H9 (cell line): Measurements from ENCODE around the gene ABCB1. TPM values are rescaled to one million over a fixed set of nuclear protein-coding genes. Genes with fewer than 3 reads are reported as not detected.

Source experiments
- DNase-seq: peaks from one replicate; pipeline ENCODE4 v3.0.0-alpha.2; 2017
- H2AFZ ChIP-seq: one replicate; pipeline ENCODE4 v1.6.1; 2013; ENCODE audit warnings: mild to moderate bottlenecking, low read length, control low read depth, moderate library complexity
- H2AK5ac ChIP-seq: 2 replicates; pipeline ENCODE4 v1.6.1; 2013; ENCODE audit warnings: low read length, control low read depth, mixed read lengths; ENCODE audit not compliant: insufficient read length
- H2BK120ac ChIP-seq: one replicate; pipeline ENCODE4 v1.6.1; 2013; ENCODE audit warnings: low read depth, mild to moderate bottlenecking, low read length, control low read depth, inconsistent platforms; ENCODE audit not compliant: poor library complexity, severe bottlenecking
- H2BK12ac ChIP-seq: 2 replicates; pipeline ENCODE4 v1.6.1; 2013; ENCODE audit warnings: low read length, control low read depth, mixed read lengths, low read depth; ENCODE audit not compliant: insufficient read length
- H2BK15ac ChIP-seq: 2 replicates; pipeline ENCODE4 v1.6.1; 2013; ENCODE audit warnings: low read depth, low read length, control low read depth
- H2BK20ac ChIP-seq: one replicate; pipeline ENCODE4 v1.6.1; 2013; ENCODE audit warnings: low read depth, mild to moderate bottlenecking, low read length, control low read depth, inconsistent platforms; ENCODE audit not compliant: poor library complexity, severe bottlenecking
- H2BK5ac ChIP-seq: 2 replicates; pipeline ENCODE4 v1.6.1; 2013; ENCODE audit warnings: low read length, control low read depth, mixed read lengths; ENCODE audit not compliant: insufficient read length
- H3K14ac ChIP-seq: 2 replicates; pipeline ENCODE4 v1.6.1; 2013; ENCODE audit warnings: low read length, control low read depth; ENCODE audit not compliant: insufficient read depth
- H3K18ac ChIP-seq: 2 replicates; pipeline ENCODE4 v1.6.1; 2013; ENCODE audit warnings: low read depth, mild to moderate bottlenecking, mixed read lengths, low read length, control low read depth; ENCODE audit not compliant: insufficient read length
- H3K23ac ChIP-seq: 2 replicates; pipeline ENCODE4 v1.6.1; 2013; ENCODE audit warnings: low read length, control low read depth, mixed read lengths, low read depth; ENCODE audit not compliant: insufficient read length
- H3K23me2 ChIP-seq: 2 replicates; pipeline ENCODE4 v1.6.1; 2013; ENCODE audit warnings: low read depth, mild to moderate bottlenecking, mixed read lengths, low read length, control low read depth; ENCODE audit not compliant: insufficient read length, poor library complexity, severe bottlenecking
- H3K27ac ChIP-seq: 2 replicates; pipeline ENCODE4 v1.5.1; 2013; ENCODE audit warnings: low read length, control low read depth, mixed read lengths, low read depth; ENCODE audit not compliant: insufficient read length
- H3K27me3 ChIP-seq: 2 replicates; pipeline ENCODE4 v1.6.1; 2013; ENCODE audit warnings: low read length, control low read depth, inconsistent platforms; ENCODE audit not compliant: insufficient read depth
- H3K4ac ChIP-seq: 2 replicates; pipeline ENCODE4 v1.6.1; 2013; ENCODE audit warnings: low read depth, mild to moderate bottlenecking, control low read depth, inconsistent platforms, low read length, moderate library complexity
- H3K4me1 ChIP-seq: 2 replicates; pipeline ENCODE4 v1.6.1; 2013; ENCODE audit warnings: low read length, control low read depth, inconsistent platforms; ENCODE audit not compliant: insufficient read depth
- H3K4me2 ChIP-seq: 2 replicates; pipeline ENCODE4 v1.6.1; 2013; ENCODE audit warnings: low read length, control low read depth, mixed read lengths; ENCODE audit not compliant: insufficient read length, insufficient read depth
- H3K56ac ChIP-seq: 2 replicates; pipeline ENCODE4 v1.6.1; 2013; ENCODE audit warnings: low read depth, mild to moderate bottlenecking, mixed read lengths, low read length, control low read depth; ENCODE audit not compliant: insufficient read length
- H3K79me1 ChIP-seq: 2 replicates; pipeline ENCODE4 v1.6.1; 2013; ENCODE audit warnings: low read depth, mild to moderate bottlenecking, moderate library complexity, low read length, control low read depth, inconsistent platforms; ENCODE audit not compliant: insufficient read depth, poor library complexity, severe bottlenecking
- H3K79me2 ChIP-seq: 2 replicates; pipeline ENCODE4 v1.6.1; 2013; ENCODE audit warnings: low read length, control low read depth, inconsistent platforms; ENCODE audit not compliant: insufficient read depth
- H3K9ac ChIP-seq: 2 replicates; pipeline ENCODE4 v1.6.1; 2013; ENCODE audit warnings: low read length, control low read depth, mixed read lengths; ENCODE audit not compliant: insufficient read length; ENCODE audit errors: extremely low read depth
- H3K9me3 ChIP-seq: one replicate; pipeline ENCODE4 v1.6.1; 2013; ENCODE audit warnings: low read depth, low read length, inconsistent platforms; ENCODE audit not compliant: control insufficient read depth
- H3T11ph ChIP-seq: one replicate; pipeline ENCODE4 v1.6.1; 2013; ENCODE audit warnings: mild to moderate bottlenecking, low read length, control low read depth, inconsistent platforms
- H4K20me1 ChIP-seq: one replicate; pipeline ENCODE4 v1.6.1; 2013; ENCODE audit not compliant: control insufficient read depth, insufficient read length, insufficient read depth
- H4K5ac ChIP-seq: 2 replicates; pipeline ENCODE4 v1.6.1; 2013; ENCODE audit warnings: low read depth, mild to moderate bottlenecking, mixed read lengths, low read length, control low read depth; ENCODE audit not compliant: insufficient read length
- H4K8ac ChIP-seq: replicated peaks from 2 replicates; pipeline ENCODE4 v1.6.1; 2013; ENCODE audit warnings: low read length, control low read depth, mixed read lengths, low read depth; ENCODE audit not compliant: insufficient read length
- H4K91ac ChIP-seq: 2 replicates; pipeline ENCODE4 v1.6.1; 2013; ENCODE audit warnings: low read depth, mild to moderate bottlenecking, moderate library complexity, mixed read lengths, low read length, control low read depth; ENCODE audit not compliant: insufficient read length
- H3K27ac Mint-ChIP-seq, 3 experiments: 2 replicates in 2 of 3; 3 replicates in 1 of 3; pipeline ENCODE4 v1.8.0; 2020 to 2021; ENCODE audit warnings: mixed read lengths in 3 of 3, mild to moderate bottlenecking in 1 of 3, moderate library complexity in 1 of 3
- H3K27me3 Mint-ChIP-seq: 2 replicates; pipeline ENCODE4 v1.8.0; 2021; ENCODE audit warnings: low read depth, mild to moderate bottlenecking, moderate library complexity, mixed read lengths
- H3K36me3 Mint-ChIP-seq, 3 experiments: 2 replicates in 2 of 3; 3 replicates in 1 of 3; pipeline ENCODE4 v1.8.0; 2020 to 2021; ENCODE audit warnings: low read depth in 3 of 3, mixed read lengths in 3 of 3; ENCODE audit not compliant: insufficient read depth in 1 of 3
- H3K4me1 Mint-ChIP-seq, 2 experiments: 2 replicates each; pipeline ENCODE4 v1.8.0; 2020; ENCODE audit warnings: mixed read lengths in 2 of 2
- H3K4me3 Mint-ChIP-seq, 2 experiments: 2 replicates in 1 of 2; 3 replicates in 1 of 2; pipeline ENCODE4 v1.8.0; 2020 to 2021; ENCODE audit warnings: mild to moderate bottlenecking in 2 of 2, mixed read lengths in 2 of 2, moderate library complexity in 1 of 2
- H3K9me3 Mint-ChIP-seq, 2 experiments: 2 replicates in 1 of 2; 3 replicates in 1 of 2; pipeline ENCODE4 v1.8.0; 2020; ENCODE audit warnings: mild to moderate bottlenecking in 2 of 2, mixed read lengths in 2 of 2, moderate library complexity in 1 of 2
- WGBS: extraction: QIAGEN DNeasy Blood & Tissue Kit; methylation state at CpG from one replicate; pipeline ENCODE4 v1.1.7; 2013; ENCODE audit warnings: missing lambda C conversion rate, low lambda C conversion rate, mixed read lengths; ENCODE audit not compliant: insufficient read length; ENCODE audit errors: extremely low coverage; 5-methylcytosine and 5-hydroxymethylcytosine counted together
- total RNA-seq: library from RNA; stranded (reverse); gene quantifications from 2 replicates; pipeline ENCODE4 v1.2.1, GENCODE V29; 2021
- TF ChIP-seq, protein P1 (sequence below): fragments of 200-600 bp; sonication (generic); conservative IDR thresholded peaks from 3 replicates; pipeline ENCODE4 v1.8.0; 2021; ENCODE audit warnings: antibody characterized with exemption, mild to moderate bottlenecking

Gene ABCB1
- total RNA-seq, 1 experiment from 2014 or later = 0.33 TPM

DNA sequence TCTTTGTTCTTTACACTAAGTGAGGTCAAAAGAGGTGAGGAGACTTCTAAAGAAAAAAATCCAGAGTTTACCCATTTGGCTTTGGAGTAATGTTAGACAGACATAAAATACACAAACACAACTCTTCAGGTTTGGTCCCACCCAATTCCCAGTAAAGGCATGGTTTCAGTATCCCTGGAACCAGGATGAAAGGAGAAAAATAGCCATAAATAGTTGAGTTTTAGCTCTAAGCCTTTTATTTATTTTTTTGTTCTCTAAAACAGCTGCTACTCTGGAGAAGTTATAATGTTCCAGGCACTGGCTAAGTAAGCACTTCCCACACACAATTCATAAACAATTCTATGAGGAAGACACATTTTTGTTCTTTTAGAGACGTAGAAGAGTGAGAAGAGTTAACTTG, 4.0 kb downstream of the ABCB1 start:
- Histone ChIP-seq H3K27me3 (peaks cover 13% of the 10 kb centered on the region; the same call in 1 of the 2 replicates), H2AK5ac (no peak overlapping the region), H3K9me3 (no peaks in the 10 kb centered on the region), H3K23me2 (peaks cover 10% of the 10 kb centered on the region), H3T11ph (no peak overlapping the region), H3K18ac (no peak overlapping the region), H3K79me1 (no peaks in the 10 kb centered on the region), H2BK5ac (no peak overlapping the region), H2BK15ac (no peak overlapping the region), H2AFZ (no peak overlapping the region), H4K91ac (no peak overlapping the region), H3K9ac (no peak overlapping the region), H4K5ac (no peak overlapping the region), H3K79me2 (no peaks in the 10 kb centered on the region), H3K14ac (no peak overlapping the region), H3K56ac (no peak overlapping the region), H3K4me1 (no peaks in the 10 kb centered on the region), H2BK120ac (no peak overlapping the region), H4K8ac (no peak overlapping the region), H3K4ac (no peak overlapping the region), H3K23ac (no peak overlapping the region), H2BK20ac (no peak overlapping the region), H3K4me2 (no peak overlapping the region), H3K27ac (no peak overlapping the region), H4K20me1 (no peaks in the 10 kb centered on the region), H2BK12ac (no peak overlapping the region)
- peaks cover 8 to 11% of the 10 kb centered on the region in 2 experiments for H3K4me1 Mint-ChIP-seq
- no peak overlapping the region for H3K4me3 Mint-ChIP-seq
- no CpG with 5 or more reads among the region's 1 CpG for WGBS
- TF ChIP-seq, protein P1, sequence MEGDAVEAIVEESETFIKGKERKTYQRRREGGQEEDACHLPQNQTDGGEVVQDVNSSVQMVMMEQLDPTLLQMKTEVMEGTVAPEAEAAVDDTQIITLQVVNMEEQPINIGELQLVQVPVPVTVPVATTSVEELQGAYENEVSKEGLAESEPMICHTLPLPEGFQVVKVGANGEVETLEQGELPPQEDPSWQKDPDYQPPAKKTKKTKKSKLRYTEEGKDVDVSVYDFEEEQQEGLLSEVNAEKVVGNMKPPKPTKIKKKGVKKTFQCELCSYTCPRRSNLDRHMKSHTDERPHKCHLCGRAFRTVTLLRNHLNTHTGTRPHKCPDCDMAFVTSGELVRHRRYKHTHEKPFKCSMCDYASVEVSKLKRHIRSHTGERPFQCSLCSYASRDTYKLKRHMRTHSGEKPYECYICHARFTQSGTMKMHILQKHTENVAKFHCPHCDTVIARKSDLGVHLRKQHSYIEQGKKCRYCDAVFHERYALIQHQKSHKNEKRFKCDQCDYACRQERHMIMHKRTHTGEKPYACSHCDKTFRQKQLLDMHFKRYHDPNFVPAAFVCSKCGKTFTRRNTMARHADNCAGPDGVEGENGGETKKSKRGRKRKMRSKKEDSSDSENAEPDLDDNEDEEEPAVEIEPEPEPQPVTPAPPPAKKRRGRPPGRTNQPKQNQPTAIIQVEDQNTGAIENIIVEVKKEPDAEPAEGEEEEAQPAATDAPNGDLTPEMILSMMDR = no peak
- H3K27me3 Mint-ChIP-seq = peaks cover 53% of the 10 kb centered on the region
- no peaks in the 10 kb centered on the region for H3K9me3 Mint-ChIP-seq
- H3K36me3 Mint-ChIP-seq = no peaks in the 10 kb centered on the region
- no peak overlapping the region for H3K27ac Mint-ChIP-seq
- no peak for DNase-seq
